Fibroblast of the aortic adventitia (primary cell): ENCODE data around the gene UBR3. TPM values are rescaled to one million over a fixed set of nuclear protein-coding genes. Genes with fewer than 3 reads are reported as not detected.

Experiments
- DNase-seq: peaks from one replicate; pipeline ENCODE4 v3.0.0-alpha.2; 2010; ENCODE audit warnings: low read depth
- H3K4me3 ChIP-seq: 2 replicates; pipeline ENCODE4 v1.5.1; 2011; ENCODE audit warnings: low read depth, mild to moderate bottlenecking, control low read depth, low read length, moderate library complexity
- CTCF ChIP-seq: IDR thresholded peaks from 2 replicates; pipeline ENCODE4 v1.5.1; 2011; ENCODE audit warnings: mild to moderate bottlenecking, low read length, control low read depth, inconsistent platforms; ENCODE audit not compliant: insufficient read depth
- total RNA-seq: library from RNA; depleted of rRNA; stranded (reverse); fragments of >200 nt; gene quantifications from 2 replicates; pipeline ENCODE4 v1.2.3, GENCODE V29; 2012; ENCODE audit warnings: low replicate concordance

Gene UBR3
- total RNA-seq, 1 donor = 45.5 TPM

- TF ChIP-seq CTCF = no peak
- peak; percentile 9 for DNase-seq
Observed at GRCh38 chr2:169968743-169969142, 141.5 kb downstream of the UBR3 start.

GRCh38 chr2:169975221-169975620 is 148.0 kb downstream of the UBR3 start:
- no peak for TF ChIP-seq CTCF
- H3K4me3 ChIP-seq = no peak overlapping the region
- DNase-seq = no peak

More at GRCh38 chr2:169968743-169969142, 141.5 kb downstream of the UBR3 start:
- H3K4me3 ChIP-seq = no peak overlapping the region

GRCh38 chr2:169976335-169976851 is 149.1 kb downstream of the UBR3 start:
- TF ChIP-seq CTCF = no peak
- H3K4me3 ChIP-seq = no peak overlapping the region
- no peak for DNase-seq

- no peak for DNase-seq
- no peak for TF ChIP-seq CTCF
- H3K4me3 ChIP-seq = no peak overlapping the region
Observed at GRCh38 chr2:169977530-169977929, 150.3 kb downstream of the UBR3 start.

- no peak overlapping the region for H3K4me3 ChIP-seq
- TF ChIP-seq CTCF = no peak
- no peak for DNase-seq
Observed at GRCh38 chr2:169978402-169979017, 151.3 kb downstream of the UBR3 start.

- DNase-seq = no peak
- no peak overlapping the region for H3K4me3 ChIP-seq
- TF ChIP-seq CTCF = no peak
Observed at GRCh38 chr2:169979025-169979424, 151.8 kb downstream of the UBR3 start.

GRCh38 chr2:169980001-169980400 is 152.7 kb downstream of the UBR3 start:
- H3K4me3 ChIP-seq = no peak overlapping the region
- no peak for TF ChIP-seq CTCF
- DNase-seq = peak; percentile 29
